Sigmoid colon (tissue), 4 donors: ENCODE data around the gene EPB41L4A.
A peak's percentile ranks its signal among the peaks of the same experiment; 100 is the strongest.

Experiments used
- EP300 ChIP-seq, 4 donors: sonication (generic); formaldehyde crosslinking; IDR thresholded peaks; one replicate each; pipeline ENCODE4 v1.6.1; 2017; ENCODE audit warnings: antibody characterized with exemption in 4 of 4
- POLR2A ChIP-seq, 2 donors: fragments of 450-650 bp; IDR thresholded peaks; one replicate each; pipeline ENCODE4 v1.6.1; 2016; ENCODE audit warnings: antibody characterized with exemption in 2 of 2, mild to moderate bottlenecking in 2 of 2, moderate library complexity in 2 of 2
- TF ChIP-seq, protein P1 (sequence below), 4 experiments: fragments of 450-650 bp in 3 of 4; fragments of 200-600 bp in 1 of 4; IDR thresholded peaks; one replicate each; pipeline ENCODE4 v1.5.1; 2016 to 2019; ENCODE audit warnings: antibody characterized with exemption in 4 of 4, mild to moderate bottlenecking in 3 of 4, moderate library complexity in 2 of 4

DNA sequence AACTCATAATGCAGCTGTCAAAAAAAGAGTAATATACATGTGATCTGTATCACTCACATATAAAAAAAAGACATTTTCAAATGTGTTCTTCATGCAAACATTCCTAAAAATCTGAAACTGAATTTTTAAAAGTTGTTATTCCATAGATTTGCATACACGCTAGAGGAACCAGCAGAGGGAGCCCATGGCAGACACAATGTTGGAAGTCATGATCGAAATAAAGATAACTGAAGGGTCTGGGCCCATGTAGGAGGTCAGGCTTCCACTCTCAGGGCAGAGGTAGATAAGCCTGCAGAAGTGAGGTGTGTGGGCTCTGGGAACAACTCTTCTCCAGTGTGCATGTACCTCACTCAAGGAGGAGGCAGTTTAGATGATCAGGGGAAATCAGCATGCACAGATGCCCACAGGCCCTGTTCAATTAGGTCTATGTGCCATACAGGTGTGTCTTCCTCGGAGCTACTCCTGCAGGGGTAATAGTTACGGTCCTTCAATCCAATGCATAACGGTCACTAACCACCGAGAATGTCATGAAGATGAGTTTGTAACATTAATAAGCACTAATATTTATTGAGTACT lies 208.6 kb downstream of the EPB41L4A start:
- TF ChIP-seq, protein P1, sequence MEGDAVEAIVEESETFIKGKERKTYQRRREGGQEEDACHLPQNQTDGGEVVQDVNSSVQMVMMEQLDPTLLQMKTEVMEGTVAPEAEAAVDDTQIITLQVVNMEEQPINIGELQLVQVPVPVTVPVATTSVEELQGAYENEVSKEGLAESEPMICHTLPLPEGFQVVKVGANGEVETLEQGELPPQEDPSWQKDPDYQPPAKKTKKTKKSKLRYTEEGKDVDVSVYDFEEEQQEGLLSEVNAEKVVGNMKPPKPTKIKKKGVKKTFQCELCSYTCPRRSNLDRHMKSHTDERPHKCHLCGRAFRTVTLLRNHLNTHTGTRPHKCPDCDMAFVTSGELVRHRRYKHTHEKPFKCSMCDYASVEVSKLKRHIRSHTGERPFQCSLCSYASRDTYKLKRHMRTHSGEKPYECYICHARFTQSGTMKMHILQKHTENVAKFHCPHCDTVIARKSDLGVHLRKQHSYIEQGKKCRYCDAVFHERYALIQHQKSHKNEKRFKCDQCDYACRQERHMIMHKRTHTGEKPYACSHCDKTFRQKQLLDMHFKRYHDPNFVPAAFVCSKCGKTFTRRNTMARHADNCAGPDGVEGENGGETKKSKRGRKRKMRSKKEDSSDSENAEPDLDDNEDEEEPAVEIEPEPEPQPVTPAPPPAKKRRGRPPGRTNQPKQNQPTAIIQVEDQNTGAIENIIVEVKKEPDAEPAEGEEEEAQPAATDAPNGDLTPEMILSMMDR (IDR thresholded peaks at IDR 0.05): peak in 3 of 4 experiments; percentile 36 to 48 (median 42)
- no peak for TF ChIP-seq POLR2A (IDR thresholded peaks at IDR 0.05)
- TF ChIP-seq EP300 (IDR thresholded peaks at IDR 0.05): no peak
